HG02885 (cell line): ENCODE results near the gene SNTG2.

ENCODE experiments used
- ATAC-seq: cut with Tn5 transposase; IDR thresholded peaks from one replicate; pipeline ENCODE4 v1.9.1; 2021; ENCODE audit warnings: mild to moderate bottlenecking; ENCODE audit not compliant: unreplicated experiment, poor library complexity

SNTG2 gene

DNA sequence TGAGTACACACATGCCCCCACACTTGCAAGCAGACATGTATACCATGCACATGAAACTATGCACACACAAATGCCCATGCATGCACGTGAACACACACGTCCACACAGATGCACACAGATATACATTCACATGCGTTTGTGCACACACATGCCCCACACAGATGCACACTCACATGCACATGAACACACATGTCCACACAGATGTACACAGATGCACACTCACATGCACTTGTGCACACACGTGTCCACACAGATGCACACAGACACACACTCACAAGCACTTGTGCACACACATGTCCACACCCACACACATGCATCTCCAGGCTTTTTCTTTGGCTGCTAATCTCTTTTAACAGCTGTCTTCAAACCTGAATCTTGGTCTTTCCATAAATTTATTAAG, 31.1 kb downstream of the SNTG2 start:
- no peak for ATAC-seq

DNA sequence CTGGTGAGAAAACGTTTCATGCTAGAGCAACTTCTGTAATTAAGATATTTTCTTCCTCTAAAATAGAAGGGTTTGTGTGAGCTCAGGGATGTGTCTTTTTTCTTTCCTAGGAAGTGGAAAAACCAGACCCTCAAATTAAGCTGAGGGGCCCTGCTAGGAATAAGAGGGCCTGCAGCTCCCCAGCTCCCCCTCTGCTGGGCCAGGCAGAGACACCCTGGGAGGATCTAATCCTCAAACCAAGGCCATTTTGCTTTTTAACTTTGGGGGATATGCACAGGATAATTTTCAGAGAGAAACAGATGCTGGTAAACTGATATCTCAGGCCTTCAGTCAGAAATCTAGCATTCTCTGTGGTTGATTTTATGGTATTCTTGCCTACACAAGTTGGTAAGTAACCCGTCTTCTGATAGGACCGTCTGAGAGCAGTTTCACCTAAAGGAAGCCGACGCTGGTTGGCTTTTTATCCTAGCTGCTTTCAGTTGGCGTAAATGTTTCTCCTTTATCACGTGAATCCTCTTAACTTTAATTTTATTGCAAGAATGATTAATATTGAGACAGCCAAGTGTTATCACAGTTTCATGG, 34.8 kb downstream of the SNTG2 start:
- ATAC-seq = no peak

DNA sequence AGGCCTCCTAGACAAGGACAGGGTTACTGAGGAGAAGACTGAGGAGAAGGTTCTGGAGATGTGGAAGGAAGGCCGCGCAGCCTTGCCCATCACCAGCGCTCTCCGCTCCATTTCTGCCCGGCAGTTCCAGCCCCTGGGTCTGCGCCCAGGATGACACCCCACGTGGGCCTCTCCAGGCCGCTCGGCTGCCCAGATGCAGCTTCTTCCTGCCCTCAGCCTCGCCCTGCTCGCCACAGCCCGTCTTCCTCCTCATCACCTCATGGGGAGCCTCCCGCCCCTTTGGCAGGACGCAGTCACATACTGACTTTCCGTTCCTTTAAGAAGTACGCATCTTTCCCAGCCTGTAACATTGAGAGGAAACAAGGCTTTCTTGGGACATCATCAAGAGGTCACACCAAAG, 37.1 kb downstream of the SNTG2 start:
- ATAC-seq = no peak

DNA sequence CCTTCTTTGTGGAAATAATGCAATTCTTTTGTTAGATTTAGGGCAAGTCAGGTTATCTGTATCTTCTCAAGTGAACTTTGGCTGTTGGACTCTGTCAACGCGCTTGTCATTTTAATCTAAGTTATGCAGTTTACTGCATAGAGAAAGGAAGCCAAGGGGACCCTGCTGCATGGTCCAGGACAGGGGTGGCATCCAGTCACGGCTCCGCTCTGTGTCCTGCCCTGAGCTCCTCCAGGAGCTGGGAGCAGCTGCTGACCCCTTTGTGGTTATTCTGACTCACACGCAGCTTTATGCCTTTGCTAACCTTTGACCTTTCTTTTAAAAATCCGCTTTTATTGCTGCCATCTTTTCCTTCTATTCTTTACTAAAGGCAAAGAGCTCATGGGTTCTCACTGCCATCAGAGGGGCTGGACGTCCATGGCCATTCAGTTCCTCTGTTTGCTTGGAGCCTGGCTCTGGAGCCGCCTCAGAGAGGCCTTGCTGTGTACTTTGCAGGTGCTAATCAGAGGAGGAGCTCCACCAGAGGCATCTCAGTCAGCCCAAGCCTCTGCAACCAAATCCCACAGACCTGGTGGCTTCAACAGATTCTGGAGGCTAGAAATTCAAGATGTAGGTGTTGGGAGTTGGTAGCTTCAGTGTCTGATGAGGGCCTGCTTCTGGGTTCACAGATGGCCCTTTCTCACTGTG, 39.3 kb downstream of the SNTG2 start:
- no peak for ATAC-seq

DNA sequence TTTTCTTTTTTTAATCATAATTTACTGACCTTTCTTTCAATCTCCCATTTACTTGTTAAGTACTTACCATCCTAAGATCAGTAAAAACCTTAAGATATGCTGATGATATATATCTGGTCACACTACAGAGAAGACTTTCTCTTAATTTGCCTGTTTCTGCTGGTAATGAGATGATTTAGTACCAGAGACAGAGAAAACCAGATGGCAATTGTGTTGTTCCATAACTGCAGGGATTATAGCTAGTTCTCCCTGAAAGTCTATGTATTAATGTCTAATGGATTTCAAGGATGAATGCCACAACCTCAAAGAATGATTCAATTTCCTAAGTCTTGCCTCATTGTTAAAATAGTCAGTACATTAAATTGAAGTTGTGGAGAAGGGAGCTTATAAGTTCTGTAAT, 40.3 kb downstream of the SNTG2 start:
- ATAC-seq = no peak

DNA sequence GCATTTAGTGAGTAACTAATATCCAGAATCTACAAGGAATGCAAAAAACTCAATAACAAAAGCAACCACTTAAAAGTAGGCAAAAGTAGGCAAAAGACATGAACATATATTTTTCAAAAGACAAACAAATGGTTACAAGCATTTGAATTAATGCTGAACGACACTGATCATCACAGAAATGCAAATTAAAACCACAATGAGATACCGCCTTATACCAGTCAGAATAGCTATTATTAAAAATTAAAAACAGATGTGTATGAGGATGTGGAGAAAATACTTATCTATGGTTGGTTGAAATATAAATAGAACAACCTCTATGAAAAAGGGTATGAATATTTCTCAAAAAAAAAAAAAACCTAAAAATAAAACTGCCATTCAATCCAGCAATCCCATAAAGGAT, 51.7 kb downstream of the SNTG2 start:
- ATAC-seq = no peak

DNA sequence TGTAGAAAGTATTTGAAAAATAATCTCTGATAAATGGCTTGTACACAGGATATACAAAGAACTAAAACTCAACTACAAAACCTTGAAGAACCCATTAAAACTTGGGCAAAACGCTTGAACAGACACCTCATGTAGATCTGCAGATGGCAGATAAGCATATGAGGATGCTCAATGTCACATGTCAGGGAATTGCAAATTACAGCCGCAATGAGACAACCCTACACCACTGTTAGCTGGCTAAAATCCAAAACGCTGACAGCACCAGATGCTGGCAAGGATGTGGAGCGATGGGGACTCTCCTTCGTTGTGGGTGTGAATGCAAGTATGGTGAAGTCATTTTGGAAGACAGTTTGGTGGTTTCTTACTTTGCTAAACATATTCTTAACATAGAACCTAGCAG, 53.7 kb downstream of the SNTG2 start:
- ATAC-seq = no peak

DNA sequence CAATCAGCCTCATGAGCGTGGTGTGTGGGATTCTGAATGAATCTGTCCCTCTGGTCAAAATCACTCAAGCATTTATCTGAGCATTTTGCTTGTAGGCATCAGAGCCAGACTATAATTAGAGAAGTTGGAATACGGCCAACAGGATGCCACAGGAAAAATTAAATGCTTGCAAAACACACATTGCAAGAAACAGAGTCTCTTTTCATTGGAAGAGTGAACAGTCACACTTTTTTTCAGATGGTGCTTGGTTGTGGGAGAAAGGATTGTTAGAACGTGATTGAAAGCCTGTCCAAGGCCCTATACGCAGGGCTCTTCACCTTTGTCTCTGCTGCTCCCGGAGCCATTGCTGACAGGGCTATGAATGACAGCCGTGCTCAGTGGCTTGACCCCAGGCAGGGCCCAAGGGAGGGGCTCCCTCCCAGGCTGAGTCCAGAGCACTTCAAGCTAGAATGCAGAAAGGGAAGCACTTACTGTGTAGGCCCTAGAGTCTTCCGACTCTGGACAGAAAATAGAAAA, 59.8 kb downstream of the SNTG2 start:
- ATAC-seq = no peak

DNA sequence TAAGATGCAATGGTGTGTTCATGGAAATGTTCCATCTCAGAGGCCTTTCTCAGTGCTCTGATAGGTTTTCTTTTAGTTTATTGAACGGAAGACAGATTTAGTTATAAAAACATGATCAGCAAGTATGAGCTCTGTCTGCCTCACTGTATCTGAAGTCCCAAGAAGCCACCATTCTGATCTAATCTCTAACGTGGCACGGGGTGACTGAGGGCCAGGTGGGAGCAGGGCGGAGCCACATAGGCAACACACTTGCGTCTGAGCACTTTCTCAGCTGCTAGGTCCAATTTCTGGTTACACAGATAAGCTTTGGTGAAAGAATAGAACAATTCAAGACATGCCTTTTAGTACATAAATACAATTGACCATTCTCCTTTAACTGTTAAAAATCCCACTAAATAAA, 60.4 kb downstream of the SNTG2 start:
- ATAC-seq = no peak

DNA sequence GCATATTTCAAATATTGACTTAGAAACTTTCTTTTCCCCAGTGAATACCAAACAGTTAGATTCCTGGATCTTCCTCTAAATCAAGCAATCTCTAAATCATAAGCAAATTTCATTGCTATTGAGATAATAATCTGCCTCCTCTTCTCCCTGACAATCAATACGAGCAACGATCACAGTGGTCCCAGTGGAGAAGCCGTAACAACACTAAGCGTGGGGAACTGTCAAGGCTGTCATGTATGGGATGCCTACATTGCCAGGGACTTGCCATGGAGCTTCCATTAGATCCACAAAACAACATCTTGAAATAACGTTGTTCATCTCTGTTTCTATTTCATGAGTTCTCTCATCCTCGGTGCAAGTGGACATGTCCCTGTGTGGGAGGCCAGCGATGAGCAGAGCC, 61.3 kb downstream of the SNTG2 start:
- no peak for ATAC-seq

DNA sequence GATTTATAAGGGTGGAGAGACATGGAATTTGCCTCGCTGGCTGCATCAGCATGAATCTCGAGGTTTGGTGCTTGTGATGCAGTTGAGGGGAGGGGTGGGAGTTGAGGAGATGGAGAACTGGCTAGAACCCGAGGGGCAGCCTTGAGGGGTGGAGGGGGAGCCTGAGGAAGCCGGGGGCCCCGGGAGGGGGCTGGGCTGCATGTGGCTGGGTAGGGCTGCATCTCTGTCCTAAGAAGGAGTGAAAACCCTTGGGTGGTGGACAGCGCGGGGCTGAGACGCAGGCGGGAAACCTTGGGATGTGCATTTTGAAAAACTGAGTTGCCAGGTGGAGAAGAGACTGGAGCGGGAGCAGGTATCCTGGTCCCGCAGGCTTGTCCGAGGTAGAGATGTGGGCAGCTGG, 64.2 kb downstream of the SNTG2 start:
- no peak for ATAC-seq

DNA sequence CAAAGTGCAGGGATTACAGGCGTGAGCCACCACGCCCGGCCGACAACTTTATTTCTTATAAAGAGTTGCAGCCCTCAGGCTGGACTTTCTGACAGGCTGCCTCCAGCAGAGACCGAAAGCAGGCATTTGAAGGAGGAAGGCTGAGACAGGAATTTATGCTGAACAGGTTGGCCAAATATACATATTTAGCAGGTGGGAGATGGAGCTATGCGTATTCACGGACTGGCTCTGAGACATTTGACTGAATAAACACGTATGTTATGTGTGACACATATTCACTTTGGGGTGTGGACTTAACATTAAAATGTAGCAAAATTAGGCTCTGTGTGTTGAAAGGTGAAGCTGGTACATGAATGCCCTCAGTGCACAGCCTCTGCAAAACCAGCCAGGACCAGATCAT, 65.9 kb downstream of the SNTG2 start:
- ATAC-seq = no peak

DNA sequence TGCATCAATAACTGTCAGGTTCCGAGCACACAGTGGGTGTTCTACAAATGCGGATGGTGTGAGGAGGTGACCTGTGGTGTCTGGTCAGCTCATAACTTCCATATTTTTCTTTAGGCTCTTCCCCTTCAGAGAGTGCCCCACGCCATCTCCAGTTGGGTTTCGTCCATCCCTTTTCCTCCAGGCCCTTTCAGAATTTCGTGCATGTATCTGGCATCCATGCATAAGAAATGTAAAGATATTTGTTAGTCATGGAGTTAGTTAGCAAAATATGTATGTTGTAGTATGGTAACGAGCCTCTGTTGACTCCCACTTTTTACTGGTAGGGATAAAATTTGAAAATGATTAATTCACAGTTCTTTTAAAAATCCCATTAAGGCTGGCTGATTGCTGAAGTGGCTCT, 67.2 kb downstream of the SNTG2 start:
- ATAC-seq = no peak

DNA sequence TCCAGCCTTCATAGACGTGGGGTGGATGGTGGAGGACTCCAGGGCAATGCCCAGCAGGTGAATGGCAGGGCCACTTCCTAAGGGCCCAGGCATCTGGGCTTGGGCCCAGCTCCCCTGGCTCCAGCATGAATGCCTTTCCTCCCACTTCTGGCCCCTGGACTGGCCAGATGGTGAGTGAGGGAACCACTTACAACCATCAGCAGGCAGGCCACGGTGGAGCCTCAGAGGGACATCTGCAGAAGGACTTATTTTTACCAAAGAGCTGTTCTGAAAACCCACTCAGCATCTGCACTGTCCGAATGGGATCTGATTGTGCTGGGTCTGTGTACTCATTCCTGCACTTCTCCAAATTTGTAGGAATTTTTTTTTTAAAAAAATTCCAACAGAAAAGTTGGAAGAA, 69.6 kb downstream of the SNTG2 start:
- no peak for ATAC-seq

DNA sequence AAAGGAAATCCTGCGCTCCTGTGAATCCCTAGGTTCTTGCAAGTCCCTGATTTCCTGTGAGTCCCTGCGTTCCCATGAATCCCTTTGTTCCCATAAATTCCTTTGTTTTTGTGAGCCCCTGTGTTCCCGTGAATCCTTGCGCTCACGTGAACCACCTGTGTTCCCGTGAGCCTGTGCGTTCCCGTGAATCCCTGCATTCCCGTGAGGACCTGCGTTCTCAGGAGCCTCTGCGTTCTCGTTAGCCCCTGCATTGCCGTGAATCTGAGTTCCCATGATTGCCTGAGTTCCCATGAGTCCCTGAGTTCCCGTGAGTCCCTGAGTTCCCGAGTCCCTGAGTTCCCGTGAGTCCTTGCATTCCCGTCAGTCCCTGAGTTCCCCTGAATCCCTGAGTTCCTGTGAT, 71.5 kb downstream of the SNTG2 start:
- ATAC-seq = no peak

DNA sequence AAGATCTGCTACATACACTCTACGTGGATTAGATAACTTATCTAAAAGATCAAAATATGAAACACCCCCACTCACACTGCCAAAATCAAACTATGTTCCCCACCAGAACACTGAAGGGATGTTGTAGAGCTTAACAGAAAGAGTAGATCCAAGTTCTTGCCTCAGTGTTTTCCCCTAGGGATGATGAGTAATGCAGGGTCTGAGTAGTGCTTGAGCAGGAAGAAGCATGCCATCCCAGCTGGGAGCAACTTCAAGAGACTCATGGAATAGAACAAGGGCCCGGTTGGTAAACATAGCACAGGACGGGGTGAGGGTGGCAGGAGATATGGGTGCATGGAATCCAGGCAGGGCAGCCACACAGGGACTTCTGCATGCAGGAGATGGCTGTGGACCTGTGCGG, 74.3 kb downstream of the SNTG2 start:
- no peak for ATAC-seq

DNA sequence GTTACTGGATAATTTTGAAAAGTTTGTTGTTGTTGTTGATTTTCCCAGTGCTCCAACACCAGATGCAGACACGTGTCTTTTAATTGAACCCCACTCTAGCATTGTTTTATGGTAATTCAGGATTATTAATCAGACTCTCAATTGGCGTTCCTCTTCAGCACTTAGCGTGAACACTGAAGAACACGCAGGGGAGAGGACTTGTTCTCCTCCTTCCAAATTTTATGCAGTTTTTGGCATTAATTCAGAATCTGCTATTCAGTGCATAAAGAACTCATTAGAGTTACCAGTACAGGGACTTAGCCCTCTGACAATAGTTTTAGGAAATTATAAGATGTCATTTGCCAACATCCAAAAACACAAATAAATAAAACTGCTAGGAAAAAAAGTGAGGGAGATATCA, 75.5 kb downstream of the SNTG2 start:
- no peak for ATAC-seq

DNA sequence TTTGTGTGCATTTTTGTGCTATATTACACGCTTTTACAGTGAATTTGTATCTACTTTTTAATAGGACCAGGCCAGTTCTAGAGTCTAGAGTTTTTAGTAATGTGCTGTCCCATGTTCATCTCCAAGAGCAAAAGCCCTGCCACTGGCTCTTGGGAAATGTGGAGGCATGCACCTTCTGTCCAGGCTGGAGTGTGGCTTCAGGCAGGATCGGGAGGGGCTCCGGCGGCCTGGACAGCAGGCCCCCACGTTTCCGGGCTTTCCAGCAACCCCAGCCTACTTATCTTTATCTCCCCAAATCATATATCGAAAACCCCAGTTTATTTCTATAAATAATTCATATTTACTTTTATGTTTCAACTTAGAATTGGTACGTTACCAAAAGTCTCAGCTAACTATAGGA, 78.2 kb downstream of the SNTG2 start:
- no peak for ATAC-seq

DNA sequence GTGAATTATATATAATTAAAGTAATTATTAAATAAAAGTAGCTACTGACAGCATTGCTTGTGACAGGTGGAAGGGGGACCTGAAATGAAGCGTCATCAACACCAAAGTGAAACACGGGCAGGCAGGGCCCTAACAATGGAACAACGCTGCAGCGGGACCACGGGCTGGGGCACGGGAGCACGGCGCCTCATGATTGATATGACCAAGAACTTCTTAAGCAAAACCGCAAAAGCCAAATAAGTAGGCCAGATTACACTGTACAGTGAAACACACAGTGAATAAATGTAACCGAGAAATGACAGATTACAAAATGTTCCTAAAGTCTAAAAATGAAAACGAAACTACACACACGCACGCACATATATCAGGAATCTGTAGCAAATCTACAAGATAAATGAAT, 81.4 kb downstream of the SNTG2 start:
- ATAC-seq = no peak

DNA sequence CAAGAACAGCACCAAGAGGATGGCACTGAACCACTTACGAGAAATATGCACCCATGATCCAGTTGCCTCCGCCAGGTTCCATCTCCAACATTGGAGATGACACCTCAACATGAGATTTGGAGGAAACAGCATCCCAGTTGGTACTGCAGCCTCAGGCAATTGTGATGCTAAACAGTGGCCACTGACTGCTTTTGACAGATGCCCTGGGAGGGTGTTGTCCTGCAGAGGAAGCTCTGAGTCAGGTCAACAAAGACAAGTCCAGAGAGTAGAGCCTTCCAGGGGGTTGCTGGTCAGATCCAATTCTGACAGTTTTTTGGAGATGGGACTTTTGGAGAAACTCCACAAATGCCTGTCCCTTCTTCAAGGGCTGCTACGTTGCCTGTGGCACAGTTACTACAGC, 82.4 kb downstream of the SNTG2 start:
- no peak for ATAC-seq

DNA sequence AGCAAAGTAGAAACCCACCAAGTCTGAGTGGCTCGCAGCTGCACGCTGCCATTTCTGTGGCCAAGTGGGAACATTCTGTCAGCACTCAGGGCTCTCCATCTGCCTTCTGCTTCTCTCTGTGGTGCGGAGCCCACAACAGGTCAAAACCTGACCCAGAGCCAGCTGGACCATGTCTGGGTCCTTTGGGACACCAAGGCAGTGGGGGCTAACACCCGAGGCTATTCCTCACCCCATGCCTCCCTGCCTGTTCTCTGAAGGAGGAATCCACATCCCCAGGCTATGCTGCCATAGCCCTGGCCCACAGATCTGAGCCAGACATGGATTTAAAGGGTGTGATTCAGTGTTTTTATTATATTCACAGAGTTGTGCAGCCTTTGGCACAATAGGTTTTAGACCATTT, 86.4 kb downstream of the SNTG2 start:
- no peak for ATAC-seq

DNA sequence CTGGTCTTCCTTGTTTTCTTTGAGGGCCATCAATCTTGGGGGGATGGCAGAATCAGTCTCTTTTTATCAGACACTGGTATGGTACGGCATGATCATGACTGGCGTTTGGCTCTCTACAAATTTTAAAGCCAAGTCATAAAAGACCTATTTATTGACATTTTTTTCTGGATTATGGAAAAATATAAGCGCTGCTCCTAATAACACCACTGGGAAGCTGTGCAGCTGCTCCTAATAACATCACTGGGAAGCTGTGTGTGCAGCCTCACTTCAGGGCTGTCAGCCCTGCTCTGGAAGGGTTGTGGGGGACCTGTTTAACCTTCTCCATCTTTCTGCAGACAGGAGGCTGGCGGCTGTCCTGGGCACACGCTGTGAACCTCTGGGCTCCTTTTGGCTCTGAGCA, 88.9 kb downstream of the SNTG2 start:
- ATAC-seq = no peak
